Caco-2 (cell line): Measurements from ENCODE around the gene DAB1. TPM values are rescaled to one million over a fixed set of nuclear protein-coding genes. Genes with fewer than 3 reads are reported as not detected.

Source experiments
- BruUV-seq: library from RNA; stranded (reverse); fragments of 400-500 nt; replicated peaks from 2 replicates; lab custom pipeline; 2021; lab: Mats Ljungman, UMichigan
- CTCF ChIA-PET: fragments of 300-600 bp; sonication (Branson Sonifier 250); formaldehyde crosslinking; loops from one replicate; lab custom pipeline; 2022; ENCODE audit warnings: antibody characterized with exemption; lab: Charles Lee
- POLR2A ChIA-PET: fragments of 300-600 bp; sonication (Branson Sonifier 250); formaldehyde crosslinking; loops from one replicate; lab custom pipeline; 2022; ENCODE audit warnings: antibody characterized with exemption; lab: Charles Lee
- DNase-seq, 2 experiments: peaks; one replicate each; pipeline versions ENCODE4 v3.0.0 to v3.0.0-alpha.2; 2020 to 2022
- H3K27me3 ChIP-seq: replicated peaks from 2 replicates; pipeline ENCODE4 v1.6.0; 2011; ENCODE audit warnings: low read length; ENCODE audit not compliant: control insufficient read depth, insufficient read depth
- H3K36me3 ChIP-seq: 2 replicates; pipeline ENCODE4 v1.5.1; 2011; ENCODE audit warnings: low read length; ENCODE audit not compliant: control insufficient read depth, insufficient read depth
- H3K4me1 ChIP-seq: fragments of 250-450 bp; sonication (Bioruptor Pico); 2 replicates; pipeline ENCODE4 v1.5.1; 2020; ENCODE audit warnings: mild to moderate bottlenecking
- H3K4me3 ChIP-seq: 2 replicates; pipeline ENCODE4 v1.5.1; 2011; ENCODE audit warnings: low read depth, mild to moderate bottlenecking, control low read depth, low read length
- H3K9me3 ChIP-seq: fragments of 250-450 bp; sonication (Bioruptor Pico); 2 replicates; pipeline ENCODE4 v1.5.1; 2020; ENCODE audit warnings: mild to moderate bottlenecking, moderate library complexity
- H3K27ac Mint-ChIP-seq: one replicate; pipeline ENCODE4 v1.8.0; 2022; ENCODE audit warnings: mixed read lengths; ENCODE audit not compliant: unreplicated experiment
- H3K27me3 Mint-ChIP-seq: one replicate; pipeline ENCODE4 v1.8.0; 2022; ENCODE audit warnings: mixed read lengths; ENCODE audit not compliant: insufficient read depth, unreplicated experiment
- H3K36me3 Mint-ChIP-seq: one replicate; pipeline ENCODE4 v1.8.0; 2022; ENCODE audit warnings: mild to moderate bottlenecking, mixed read lengths; ENCODE audit not compliant: insufficient read depth, unreplicated experiment
- H3K4me1 Mint-ChIP-seq: one replicate; pipeline ENCODE4 v1.8.0; 2022; ENCODE audit warnings: low read depth, mixed read lengths; ENCODE audit not compliant: unreplicated experiment
- H3K4me3 Mint-ChIP-seq: one replicate; pipeline ENCODE4 v1.8.0; 2022; ENCODE audit warnings: mild to moderate bottlenecking, moderate library complexity, mixed read lengths; ENCODE audit not compliant: unreplicated experiment
- H3K9me3 Mint-ChIP-seq: one replicate; pipeline ENCODE4 v1.8.0; 2022; ENCODE audit warnings: mixed read lengths; ENCODE audit not compliant: unreplicated experiment
- CTCF ChIP-seq, 2 experiments: fragments of 200-600 bp in 1 of 2; IDR thresholded peaks; 1 replicate in 1 of 2; 2 replicates in 1 of 2; pipeline versions ENCODE4 v1.5.1 to v1.8.0; 2011 to 2022; ENCODE audit warnings: antibody characterized with exemption in 1 of 2, control low read depth in 1 of 2, inconsistent platforms in 1 of 2, low read depth in 1 of 2, low read length in 1 of 2, mild to moderate bottlenecking in 1 of 2, moderate library complexity in 1 of 2; ENCODE audit not compliant: insufficient read depth in 1 of 2, severe bottlenecking in 1 of 2, unreplicated experiment in 1 of 2
- intact Hi-C: fragments of 100-400 bp; cut with micrococcal nuclease; formaldehyde crosslinking; loops from one replicate; pipeline ENCODE4 v1.10.0; 2022; ENCODE audit not compliant: unreplicated experiment
- total RNA-seq: library from RNA; stranded (reverse); gene quantifications from 2 replicates; pipeline ENCODE4 v1.2.3, GENCODE V29; 2022

The DAB1 gene
- total RNA-seq, 1 experiment from 2014 or later = 0.32 TPM

DNA sequence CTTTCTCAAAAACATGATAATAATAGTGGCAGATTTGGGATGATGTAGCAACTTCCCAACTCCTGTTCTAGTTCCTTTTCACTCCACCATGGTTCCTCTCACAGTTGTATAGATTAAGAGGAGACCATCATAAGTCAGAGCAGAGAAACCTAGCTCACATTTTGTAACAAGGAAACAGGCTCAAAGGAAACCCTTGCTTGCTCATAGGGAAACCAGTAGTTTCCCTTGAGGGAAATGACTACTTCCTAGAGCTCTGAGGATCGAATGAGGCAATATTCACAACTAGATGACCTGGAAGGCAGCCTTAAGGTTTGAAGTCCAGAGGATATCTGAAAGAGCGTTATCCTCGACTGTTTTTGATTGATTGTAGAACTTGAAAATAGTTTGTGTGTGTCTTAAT lies 382.0 kb downstream of the DAB1 start:
- intact Hi-C loops = no loop called here
- TF ChIP-seq CTCF (IDR thresholded peaks at IDR 0.05; ENCODE audit: insufficient read depth in 1 of 2, low read depth in 1 of 2, low read length in 1 of 2, severe bottlenecking in 1 of 2, unreplicated experiment in 1 of 2) = no peak
- H3K27me3 ChIP-seq = no peaks in the 10 kb centered on the region
- Mint-ChIP-seq H3K27ac (no peak overlapping the region), H3K4me3 (no peak overlapping the region), H3K9me3 (no peaks in the 10 kb centered on the region), H3K4me1 (peaks cover 7% of the 10 kb centered on the region), H3K27me3 (no peaks in the 10 kb centered on the region), H3K36me3 (no peaks in the 10 kb centered on the region)
- no peaks in the 10 kb centered on the region for H3K36me3 ChIP-seq
- no peaks in the 10 kb centered on the region for H3K4me1 ChIP-seq
- no peaks in the 10 kb centered on the region for H3K9me3 ChIP-seq
- H3K4me3 ChIP-seq = no peak overlapping the region
- CTCF ChIA-PET = no interaction called here
- POLR2A ChIA-PET = no interaction called here
- DNase-seq = no peak
- no TSS peak for BruUV-seq

DNA sequence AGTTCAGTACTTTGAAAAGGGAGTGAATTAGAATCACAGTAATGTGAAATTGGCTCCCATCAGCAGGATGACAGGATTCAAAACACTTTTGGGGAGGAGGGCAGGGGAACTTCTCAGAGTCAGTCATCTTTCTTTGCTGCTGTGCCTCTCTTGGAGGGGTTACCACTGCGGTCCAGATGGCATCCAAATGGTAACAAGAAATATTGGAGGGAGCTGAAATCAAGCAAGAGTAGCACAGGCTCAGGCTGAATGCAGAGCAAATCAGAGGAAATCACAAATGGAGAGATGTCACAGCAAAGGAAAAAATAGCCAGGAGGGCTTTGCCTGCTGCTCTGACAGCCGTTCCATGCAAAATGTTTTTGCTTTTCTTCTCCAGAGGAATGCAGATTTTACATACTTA lies 383.0 kb downstream of the DAB1 start:
- H3K27me3 Mint-ChIP-seq = no peaks in the 10 kb centered on the region
- no peaks in the 10 kb centered on the region for H3K36me3 Mint-ChIP-seq
- H3K4me1 Mint-ChIP-seq = no peaks in the 10 kb centered on the region
- H3K9me3 Mint-ChIP-seq = no peaks in the 10 kb centered on the region
- no peaks in the 10 kb centered on the region for H3K4me1 ChIP-seq
- no peak overlapping the region for H3K4me3 Mint-ChIP-seq
- TF ChIP-seq CTCF (IDR thresholded peaks at IDR 0.05; ENCODE audit: insufficient read depth in 1 of 2, low read depth in 1 of 2, low read length in 1 of 2, severe bottlenecking in 1 of 2, unreplicated experiment in 1 of 2) = no peak
- H3K9me3 ChIP-seq = no peaks in the 10 kb centered on the region
- H3K27ac Mint-ChIP-seq = no peak overlapping the region
- CTCF ChIA-PET = no interaction called here
- DNase-seq = no peak
- intact Hi-C loops = no loop called here
- POLR2A ChIA-PET = no interaction called here
- H3K36me3 ChIP-seq = no peaks in the 10 kb centered on the region
- H3K4me3 ChIP-seq = no peak overlapping the region
- BruUV-seq = no TSS peak
- no peaks in the 10 kb centered on the region for H3K27me3 ChIP-seq

DNA sequence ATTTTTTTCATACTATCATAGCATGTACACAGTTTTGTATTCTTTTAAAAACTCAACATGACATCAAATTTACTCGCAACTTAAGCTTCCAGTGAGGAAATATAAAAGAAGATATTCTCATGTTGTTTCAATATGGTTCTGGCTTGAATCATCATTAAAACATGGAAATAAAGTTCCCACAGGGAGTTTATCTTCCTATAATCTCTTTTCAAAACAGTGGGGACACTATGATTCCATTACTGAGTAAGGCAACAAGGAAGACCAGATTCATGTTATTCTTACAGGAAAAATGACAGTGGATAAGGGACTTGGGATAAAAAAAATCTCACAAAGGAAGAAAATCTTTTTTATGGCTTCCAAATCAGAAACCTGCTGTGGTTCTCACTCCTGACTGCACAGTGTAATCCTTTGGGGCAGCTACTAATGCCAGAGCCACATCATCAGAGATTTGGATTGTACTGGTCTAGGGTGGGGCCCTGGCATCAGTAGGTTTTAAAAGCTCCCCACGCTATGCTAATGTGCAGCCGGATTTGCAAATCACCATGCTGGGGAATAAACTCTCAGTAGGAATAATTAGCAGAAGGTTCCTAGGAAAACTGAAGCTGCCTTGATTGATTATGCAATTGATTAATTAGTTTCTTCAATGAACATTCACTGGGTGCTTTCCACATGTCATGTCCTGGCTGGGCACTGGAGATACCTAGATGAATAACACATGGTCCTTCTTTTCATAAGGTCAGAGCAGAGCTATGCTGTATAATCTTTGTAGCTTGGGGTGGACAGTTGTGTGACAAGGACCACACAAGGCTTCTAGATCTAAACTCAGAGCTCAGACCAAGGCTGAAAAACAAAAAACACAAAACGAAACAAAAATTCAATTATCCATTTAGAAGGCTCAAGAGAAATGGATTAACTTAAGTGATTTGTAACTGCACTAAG lies 386.9 kb downstream of the DAB1 start:
- ChIA-PET POLR2A (no interaction called here), CTCF (no interaction called here)
- no peaks in the 10 kb centered on the region for H3K9me3 ChIP-seq
- Mint-ChIP-seq H3K9me3 (no peaks in the 10 kb centered on the region), H3K4me1 (no peaks in the 10 kb centered on the region), H3K27me3 (no peaks in the 10 kb centered on the region), H3K36me3 (no peaks in the 10 kb centered on the region), H3K27ac (no peak overlapping the region), H3K4me3 (no peak overlapping the region)
- no TSS peak for BruUV-seq
- no peak for DNase-seq
- H3K36me3 ChIP-seq = no peaks in the 10 kb centered on the region
- no peak for TF ChIP-seq CTCF (IDR thresholded peaks at IDR 0.05; ENCODE audit: insufficient read depth in 1 of 2, low read depth in 1 of 2, low read length in 1 of 2, severe bottlenecking in 1 of 2, unreplicated experiment in 1 of 2)
- no peaks in the 10 kb centered on the region for H3K4me1 ChIP-seq
- no peaks in the 10 kb centered on the region for H3K27me3 ChIP-seq
- intact Hi-C loops = no loop called here
- H3K4me3 ChIP-seq = no peak overlapping the region
